ENCODE measurements around the gene HECTD3. TPM values are rescaled to one million over a fixed set of nuclear protein-coding genes. Genes with fewer than 3 reads are reported as not detected.
"Not testable (repeated sequence)": the region's sequence is repeated elsewhere in the genome, so short reads cannot be mapped to it uniquely, and the experiment has no call there.

The HECTD3 gene
- total and polyA plus RNA-seq, 2 of the 4 experiments (the other 2 are of a cell fraction), result 12.2 to 39.5 TPM

DNA sequence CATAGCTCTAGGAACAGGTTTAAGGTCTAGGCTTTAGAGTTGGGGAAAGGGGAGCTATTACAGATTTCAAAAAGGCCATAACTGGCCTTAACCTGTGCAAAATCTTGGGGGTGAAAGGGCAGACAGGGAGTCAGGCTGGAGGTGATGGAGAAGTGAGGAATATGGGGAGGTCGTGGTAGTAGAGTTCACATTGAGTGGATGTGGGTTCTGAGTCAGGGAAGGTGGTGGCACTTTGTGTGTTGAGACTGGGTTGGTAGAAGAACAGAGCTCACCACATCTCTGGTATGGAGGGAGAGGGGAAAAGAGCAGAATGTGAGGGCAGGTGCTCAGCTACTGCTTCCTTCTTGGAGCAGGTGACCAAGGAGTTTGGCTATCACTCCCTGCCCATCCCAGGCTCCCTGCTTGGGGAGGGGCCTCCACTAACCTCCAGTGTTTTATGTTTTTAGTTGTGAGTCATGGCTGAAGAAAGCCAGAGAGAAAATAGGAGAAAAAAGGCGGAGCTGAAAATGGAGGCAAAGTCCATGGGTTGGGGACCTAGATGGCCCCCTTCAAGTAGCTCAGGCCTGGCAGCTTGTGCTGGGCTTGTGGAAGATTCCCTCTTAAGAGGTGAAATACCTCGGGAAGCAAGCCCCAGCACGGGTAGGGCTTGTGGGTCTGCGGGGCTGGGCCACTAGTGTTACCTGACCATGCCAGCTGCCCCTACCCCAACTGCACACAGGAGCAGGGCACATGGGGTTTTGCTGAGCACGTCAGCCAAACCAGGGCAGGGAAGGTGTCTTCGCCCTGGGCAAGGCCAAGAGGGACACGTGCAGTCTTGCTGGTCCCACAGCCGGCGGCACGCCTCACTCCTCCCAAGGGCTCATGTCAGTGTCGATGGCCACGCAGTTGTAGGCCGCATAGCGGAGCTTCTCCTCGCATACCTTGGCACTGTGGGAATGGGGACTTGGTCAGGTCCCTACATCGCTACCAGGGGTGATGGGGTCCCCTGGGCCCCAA, 8.2 kb downstream of the HECTD3 start (continued):
- TF ChIP-seq CEBPB (IDR thresholded peaks at IDR 0.05; ENCODE audit: low read depth, low read length) (no peak), RCOR1 (IDR thresholded peaks at IDR 0.05; ENCODE audit: insufficient replicate concordance, low read length) (no peak)

DNA sequence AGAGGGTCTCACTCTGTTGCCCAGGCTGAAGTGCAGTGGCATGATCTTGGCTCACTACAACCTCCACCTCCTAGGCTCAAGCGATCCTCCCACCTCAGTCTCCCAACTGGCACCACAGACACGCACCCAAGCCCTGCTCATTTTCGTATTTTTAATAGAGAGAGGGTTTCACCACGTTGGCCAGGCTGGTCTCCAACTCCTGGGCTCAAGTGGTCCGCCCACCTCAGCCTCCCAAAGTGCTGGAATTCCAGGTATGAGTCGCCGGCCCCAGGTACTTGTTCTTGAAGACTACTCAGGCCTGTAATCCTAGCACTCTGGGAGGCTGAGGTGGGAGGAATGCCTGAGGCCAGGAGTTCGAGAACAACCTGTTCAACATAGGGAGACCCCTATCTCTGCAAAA, 9.5 kb downstream of the HECTD3 start:
- BruUV-seq (replicated peaks); H2AFZ ChIP-seq (replicated peaks; ENCODE audit: low read length, poor library complexity); in situ Hi-C loops (cut with MboI; ENCODE audit: low sequenced_read_pairs); ATAC-seq (ENCODE audit: low read depth); H3K18ac ChIP-seq (ENCODE audit: low read depth, low read length); dilution Hi-C loops (cut with HindIII; ENCODE audit: low sequenced_read_pairs, unreplicated experiment); H4K8ac ChIP-seq (ENCODE audit: low read depth in 2 of 2, low read length in 2 of 2); H3K23ac ChIP-seq (ENCODE audit: low read depth, low read length); H3K9me1 ChIP-seq (ENCODE audit: insufficient read depth, low read length); POLR2A ChIA-PET (ENCODE audit: unreplicated experiment); H2BK5ac ChIP-seq (ENCODE audit: low read depth, low read length, poor library complexity, severe bottlenecking); H4K5ac ChIP-seq (ENCODE audit: low read depth, low read length); H3K14ac ChIP-seq (replicated peaks; ENCODE audit: low read depth, low read length); H4K91ac ChIP-seq (ENCODE audit: insufficient read depth, low read depth, low read length); H3K4ac ChIP-seq (ENCODE audit: low read depth, low read length); H3K4me3 ChIP-seq (ENCODE audit: insufficient read depth, low read depth, low read length); H3K27ac ChIP-seq (ENCODE audit: insufficient read depth, low read length); H3K56ac ChIP-seq (ENCODE audit: extremely low read depth, insufficient read depth, low read length); H3K9ac ChIP-seq (ENCODE audit: low read depth, low read length); H2BK15ac ChIP-seq (ENCODE audit: low read depth, low read length); H4K20me1 ChIP-seq (ENCODE audit: insufficient read depth, low read length); H2AK9ac ChIP-seq (replicated peaks; ENCODE audit: low read depth, low read length, poor library complexity); H3K4me1 ChIP-seq (ENCODE audit: control insufficient read depth, insufficient read depth, low read length); intact Hi-C loops (cut with micrococcal nuclease); H3K4me2 ChIP-seq (ENCODE audit: low read depth, low read length); H2BK20ac ChIP-seq (ENCODE audit: low read depth, low read length); H3K9me3 ChIP-seq (ENCODE audit: control insufficient read depth, insufficient read depth, low read length); H3K27me3 ChIP-seq (ENCODE audit: control insufficient read depth, insufficient read depth, low read length); H3K79me1 ChIP-seq (ENCODE audit: low read depth in 1 of 2, low read length in 2 of 2); H2AK5ac ChIP-seq (ENCODE audit: low read depth, low read length); DNase-seq; H2BK120ac ChIP-seq (ENCODE audit: low read depth, low read length): not testable (repeated sequence)
- WGBS, 2 experiments (ENCODE audit: extremely low coverage in 2 of 2, insufficient read length in 1 of 2), result 100% methylated on average over 2 of the region's 8 CpGs; no CpG with 5 or more reads in 1 of the 2 experiments
- CTCF ChIA-PET, result interaction anchor here (0.6 kb wide), 1 partner anchor 444 kb away, joined by 4 read pairs; no protein-coding TSS in a partner anchor
- peaks cover 41% of the 10 kb centered on the region for H3K36me3 ChIP-seq (ENCODE audit: control insufficient read depth, insufficient read depth, low read length)

Data from IMR-90 (cell line).